ENCODE data around the gene NEDD9. TPM values are rescaled to one million over a fixed set of nuclear protein-coding genes. Genes with fewer than 3 reads are reported as not detected.
A peak's percentile ranks its signal among the peaks of the same experiment; 100 is the strongest.

Gene NEDD9
- total RNA-seq, 1 donor: 29.8 TPM

- TF ChIP-seq, protein P1, sequence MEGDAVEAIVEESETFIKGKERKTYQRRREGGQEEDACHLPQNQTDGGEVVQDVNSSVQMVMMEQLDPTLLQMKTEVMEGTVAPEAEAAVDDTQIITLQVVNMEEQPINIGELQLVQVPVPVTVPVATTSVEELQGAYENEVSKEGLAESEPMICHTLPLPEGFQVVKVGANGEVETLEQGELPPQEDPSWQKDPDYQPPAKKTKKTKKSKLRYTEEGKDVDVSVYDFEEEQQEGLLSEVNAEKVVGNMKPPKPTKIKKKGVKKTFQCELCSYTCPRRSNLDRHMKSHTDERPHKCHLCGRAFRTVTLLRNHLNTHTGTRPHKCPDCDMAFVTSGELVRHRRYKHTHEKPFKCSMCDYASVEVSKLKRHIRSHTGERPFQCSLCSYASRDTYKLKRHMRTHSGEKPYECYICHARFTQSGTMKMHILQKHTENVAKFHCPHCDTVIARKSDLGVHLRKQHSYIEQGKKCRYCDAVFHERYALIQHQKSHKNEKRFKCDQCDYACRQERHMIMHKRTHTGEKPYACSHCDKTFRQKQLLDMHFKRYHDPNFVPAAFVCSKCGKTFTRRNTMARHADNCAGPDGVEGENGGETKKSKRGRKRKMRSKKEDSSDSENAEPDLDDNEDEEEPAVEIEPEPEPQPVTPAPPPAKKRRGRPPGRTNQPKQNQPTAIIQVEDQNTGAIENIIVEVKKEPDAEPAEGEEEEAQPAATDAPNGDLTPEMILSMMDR (IDR thresholded peaks at IDR 0.05; ENCODE audit: insufficient read depth, low read depth, low read length): no peak
Observed at GRCh38 chr6:11236076-11236750, 3.7 kb upstream of the NEDD9 start.

DNA sequence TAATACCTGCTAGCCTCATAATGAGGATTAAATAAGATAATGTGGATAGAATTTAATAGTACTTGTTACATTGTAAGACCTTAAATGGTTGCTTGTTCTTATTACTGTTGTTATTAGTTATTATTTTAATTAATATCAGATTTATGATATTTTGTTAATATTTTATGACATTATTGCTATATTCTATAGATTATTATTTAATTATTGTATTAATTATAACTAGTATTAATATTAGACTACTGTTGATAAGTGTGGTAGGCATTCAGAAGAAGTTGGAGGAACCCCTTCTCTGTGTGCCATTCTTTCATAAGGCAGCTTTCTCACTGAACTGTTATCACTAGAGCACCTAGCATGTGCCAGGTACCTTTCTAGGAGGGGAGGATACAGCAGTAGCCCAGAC, 2.6 kb upstream of the NEDD9 start:
- H3K4me3 ChIP-seq (ENCODE audit: low read depth, low read length): no peak overlapping the region
- DNase-seq (ENCODE audit: low read depth): no peak
- TF ChIP-seq, protein P1 (IDR thresholded peaks at IDR 0.05; ENCODE audit: insufficient read depth, low read depth, low read length): no peak

More at GRCh38 chr6:11236076-11236750, 3.7 kb upstream of the NEDD9 start:
- no peak overlapping the region for H3K4me3 ChIP-seq (ENCODE audit: low read depth, low read length)
- DNase-seq (ENCODE audit: low read depth): no peak

GRCh38 chr6:11233673-11234573, 1.5 kb upstream of the NEDD9 start:
- TF ChIP-seq, protein P1 (IDR thresholded peaks at IDR 0.05; ENCODE audit: insufficient read depth, low read depth, low read length): no peak
- no peak for DNase-seq (ENCODE audit: low read depth)
- no peak overlapping the region for H3K4me3 ChIP-seq (ENCODE audit: low read depth, low read length)

- H3K4me3 ChIP-seq (ENCODE audit: low read depth, low read length): peak overlapping the region; percentile 79
- DNase-seq (ENCODE audit: low read depth): no peak
- TF ChIP-seq, protein P1 (IDR thresholded peaks at IDR 0.05; ENCODE audit: insufficient read depth, low read depth, low read length): no peak
Observed at GRCh38 chr6:11232770-11233626, 530 bp upstream of the NEDD9 start.

GRCh38 chr6:11231564-11232192, 790 bp downstream of the NEDD9 start:
- TF ChIP-seq, protein P1 (IDR thresholded peaks at IDR 0.05; ENCODE audit: insufficient read depth, low read depth, low read length): no peak
- H3K4me3 ChIP-seq (ENCODE audit: low read depth, low read length): peak overlapping the region; percentile 79
- peak; percentile 82 for DNase-seq (ENCODE audit: low read depth)

DNA sequence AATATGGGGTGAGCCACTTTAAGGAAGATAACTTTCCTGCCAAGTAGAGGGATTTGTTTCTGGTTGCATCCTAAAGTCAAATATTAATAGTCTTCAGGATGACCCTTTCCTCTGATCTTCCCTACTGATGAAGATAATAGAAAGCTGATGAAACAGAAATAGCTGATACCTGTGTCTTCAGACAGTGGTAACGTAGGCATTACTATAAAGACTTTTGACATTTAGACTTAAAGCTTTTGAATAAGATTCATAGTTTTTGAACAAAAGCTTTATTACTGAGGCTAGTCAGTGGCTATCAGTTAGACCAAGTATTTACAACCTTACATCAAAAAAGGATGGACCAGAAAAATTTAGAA, 1.4 kb downstream of the NEDD9 start:
- peak overlapping the region; percentile 79 for H3K4me3 ChIP-seq (ENCODE audit: low read depth, low read length)
- TF ChIP-seq, protein P1 (IDR thresholded peaks at IDR 0.05; ENCODE audit: insufficient read depth, low read depth, low read length): no peak
- DNase-seq (ENCODE audit: low read depth): no peak
